ENCODE data around the gene AGPAT3.

The AGPAT3 gene

GRCh38 chr21:43954042-43954441, 89.0 kb downstream of the AGPAT3 start:
- Histone ChIP-seq H3K9ac (ENCODE audit: low read length) (no peak overlapping the region), H4K8ac (ENCODE audit: low read depth, low read length) (no peak overlapping the region), H3K79me2 (ENCODE audit: control insufficient read depth, insufficient read depth, low read length) (no peaks in the 10 kb centered on the region), H3K79me1 (ENCODE audit: low read length) (no peaks in the 10 kb centered on the region), H2BK120ac (ENCODE audit: low read depth, low read length) (no peak overlapping the region), H3K4me3 (ENCODE audit: low read length) (no peak overlapping the region), H2BK15ac (replicated peaks; ENCODE audit: low read depth) (no peak overlapping the region), H3K36me3 (ENCODE audit: control insufficient read depth, insufficient read depth, low read length) (no peaks in the 10 kb centered on the region), H3K27ac (ENCODE audit: low read depth, low read length) (no peak overlapping the region), H3K4me2 (ENCODE audit: low read length) (no peak overlapping the region), H3K27me3 (ENCODE audit: insufficient read depth, low read length, poor library complexity) (no peaks in the 10 kb centered on the region), H3K56ac (ENCODE audit: low read length) (no peak overlapping the region), H3K23ac (ENCODE audit: low read length) (no peak overlapping the region), H3K4ac (ENCODE audit: low read depth, low read length) (no peak overlapping the region), H2AK5ac (ENCODE audit: low read length) (no peak overlapping the region), H3K18ac (ENCODE audit: low read length) (no peak overlapping the region), H4K5ac (ENCODE audit: low read length) (no peak overlapping the region), H2BK5ac (ENCODE audit: low read length) (no peak overlapping the region), H3K4me1 (ENCODE audit: control insufficient read depth, low read depth, low read length) (peaks cover 2% of the 10 kb centered on the region)
- WGBS (ENCODE audit: extremely low coverage, insufficient coverage, low lambda C conversion rate) = no CpG with 5 or more reads among the region's 11 CpGs
- no peak for DNase-seq

GRCh38 chr21:43954896-43955295, 89.9 kb downstream of the AGPAT3 start:
- no peaks in the 10 kb centered on the region for H3K27me3 ChIP-seq (ENCODE audit: insufficient read depth, low read length, poor library complexity)
- H3K9ac ChIP-seq (ENCODE audit: low read length) = no peak overlapping the region
- no peak overlapping the region for H2BK120ac ChIP-seq (ENCODE audit: low read depth, low read length)
- H3K4me3 ChIP-seq (ENCODE audit: low read length) = no peak overlapping the region
- no peaks in the 10 kb centered on the region for H3K79me1 ChIP-seq (ENCODE audit: low read length)
- H3K23ac ChIP-seq (ENCODE audit: low read length) = no peak overlapping the region
- no peak for DNase-seq
- H3K79me2 ChIP-seq (ENCODE audit: control insufficient read depth, insufficient read depth, low read length) = no peaks in the 10 kb centered on the region
- peaks cover 2% of the 10 kb centered on the region for H3K4me1 ChIP-seq (ENCODE audit: control insufficient read depth, low read depth, low read length)
- no peaks in the 10 kb centered on the region for H3K36me3 ChIP-seq (ENCODE audit: control insufficient read depth, insufficient read depth, low read length)
- no peak overlapping the region for H3K18ac ChIP-seq (ENCODE audit: low read length)
- H3K27ac ChIP-seq (ENCODE audit: low read depth, low read length) = no peak overlapping the region
- no peak overlapping the region for H2AK5ac ChIP-seq (ENCODE audit: low read length)
- no peak overlapping the region for H4K8ac ChIP-seq (ENCODE audit: low read depth, low read length)
- no peak overlapping the region for H3K4ac ChIP-seq (ENCODE audit: low read depth, low read length)
- H2BK15ac ChIP-seq (replicated peaks; ENCODE audit: low read depth) = no peak overlapping the region
- no peak overlapping the region for H4K5ac ChIP-seq (ENCODE audit: low read length)
- no peak overlapping the region for H3K4me2 ChIP-seq (ENCODE audit: low read length)
- H3K56ac ChIP-seq (ENCODE audit: low read length) = no peak overlapping the region
- no peak overlapping the region for H2BK5ac ChIP-seq (ENCODE audit: low read length)
- WGBS (ENCODE audit: extremely low coverage, insufficient coverage, low lambda C conversion rate) = no CpG with 5 or more reads among the region's 19 CpGs

- H3K4me3 ChIP-seq (ENCODE audit: low read length) = no peak overlapping the region
- no peak overlapping the region for H3K27ac ChIP-seq (ENCODE audit: low read depth, low read length)
- no peak overlapping the region for H2BK120ac ChIP-seq (ENCODE audit: low read depth, low read length)
- H3K4me2 ChIP-seq (ENCODE audit: low read length) = no peak overlapping the region
- no peak overlapping the region for H4K8ac ChIP-seq (ENCODE audit: low read depth, low read length)
- H3K56ac ChIP-seq (ENCODE audit: low read length) = no peak overlapping the region
- no peaks in the 10 kb centered on the region for H3K79me2 ChIP-seq (ENCODE audit: control insufficient read depth, insufficient read depth, low read length)
- no peak overlapping the region for H4K5ac ChIP-seq (ENCODE audit: low read length)
- no peak overlapping the region for H3K9ac ChIP-seq (ENCODE audit: low read length)
- DNase-seq = no peak
- peaks cover 2% of the 10 kb centered on the region for H3K4me1 ChIP-seq (ENCODE audit: control insufficient read depth, low read depth, low read length)
- H3K27me3 ChIP-seq (ENCODE audit: insufficient read depth, low read length, poor library complexity) = no peaks in the 10 kb centered on the region
- H2AK5ac ChIP-seq (ENCODE audit: low read length) = no peak overlapping the region
- H3K36me3 ChIP-seq (ENCODE audit: control insufficient read depth, insufficient read depth, low read length) = no peaks in the 10 kb centered on the region
- no peak overlapping the region for H3K18ac ChIP-seq (ENCODE audit: low read length)
- H2BK5ac ChIP-seq (ENCODE audit: low read length) = no peak overlapping the region
- no peaks in the 10 kb centered on the region for H3K79me1 ChIP-seq (ENCODE audit: low read length)
- no peak overlapping the region for H2BK15ac ChIP-seq (replicated peaks; ENCODE audit: low read depth)
- WGBS (ENCODE audit: extremely low coverage, insufficient coverage, low lambda C conversion rate) = no CpG with 5 or more reads among the region's 11 CpGs
- H3K23ac ChIP-seq (ENCODE audit: low read length) = no peak overlapping the region
- H3K4ac ChIP-seq (ENCODE audit: low read depth, low read length) = no peak overlapping the region
Measured at GRCh38 chr21:43956019-43956669, 91.1 kb downstream of the AGPAT3 start.

GRCh38 chr21:43956670-43957035, 91.6 kb downstream of the AGPAT3 start:
- Histone ChIP-seq H4K5ac (ENCODE audit: low read length) (no peak overlapping the region), H3K23ac (ENCODE audit: low read length) (no peak overlapping the region), H3K4me3 (ENCODE audit: low read length) (no peak overlapping the region)

GRCh38 chr21:43957128-43957571, 92.1 kb downstream of the AGPAT3 start:
- Histone ChIP-seq H3K4ac (ENCODE audit: low read depth, low read length) (no peak overlapping the region), H2AK5ac (ENCODE audit: low read length) (no peak overlapping the region), H2BK5ac (ENCODE audit: low read length) (no peak overlapping the region), H4K8ac (ENCODE audit: low read depth, low read length) (no peak overlapping the region), H4K5ac (ENCODE audit: low read length) (no peak overlapping the region), H3K79me2 (ENCODE audit: control insufficient read depth, insufficient read depth, low read length) (no peaks in the 10 kb centered on the region), H3K27ac (ENCODE audit: low read depth, low read length) (no peak overlapping the region), H2BK15ac (replicated peaks; ENCODE audit: low read depth) (no peak overlapping the region), H3K4me3 (ENCODE audit: low read length) (no peak overlapping the region), H3K4me2 (ENCODE audit: low read length) (no peak overlapping the region), H2BK120ac (ENCODE audit: low read depth, low read length) (no peak overlapping the region), H3K27me3 (ENCODE audit: insufficient read depth, low read length, poor library complexity) (no peaks in the 10 kb centered on the region), H3K9ac (ENCODE audit: low read length) (no peak overlapping the region), H3K4me1 (ENCODE audit: control insufficient read depth, low read depth, low read length) (peaks cover 2% of the 10 kb centered on the region), H3K36me3 (ENCODE audit: control insufficient read depth, insufficient read depth, low read length) (no peaks in the 10 kb centered on the region), H3K56ac (ENCODE audit: low read length) (no peak overlapping the region), H3K18ac (ENCODE audit: low read length) (no peak overlapping the region), H3K79me1 (ENCODE audit: low read length) (no peaks in the 10 kb centered on the region), H3K23ac (ENCODE audit: low read length) (no peak overlapping the region)
- DNase-seq = no peak
- WGBS (ENCODE audit: extremely low coverage, insufficient coverage, low lambda C conversion rate) = no CpG with 5 or more reads among the region's 17 CpGs

More at GRCh38 chr21:43956670-43957035, 91.6 kb downstream of the AGPAT3 start:
- Histone ChIP-seq H3K27ac (ENCODE audit: low read depth, low read length) (no peak overlapping the region), H4K8ac (ENCODE audit: low read depth, low read length) (no peak overlapping the region), H3K79me1 (ENCODE audit: low read length) (no peaks in the 10 kb centered on the region), H2BK5ac (ENCODE audit: low read length) (no peak overlapping the region), H3K4me1 (ENCODE audit: control insufficient read depth, low read depth, low read length) (peaks cover 2% of the 10 kb centered on the region), H3K4me2 (ENCODE audit: low read length) (no peak overlapping the region), H2BK120ac (ENCODE audit: low read depth, low read length) (no peak overlapping the region), H2AK5ac (ENCODE audit: low read length) (no peak overlapping the region), H3K18ac (ENCODE audit: low read length) (no peak overlapping the region), H3K27me3 (ENCODE audit: insufficient read depth, low read length, poor library complexity) (no peaks in the 10 kb centered on the region), H2BK15ac (replicated peaks; ENCODE audit: low read depth) (no peak overlapping the region), H3K56ac (ENCODE audit: low read length) (no peak overlapping the region), H3K79me2 (ENCODE audit: control insufficient read depth, insufficient read depth, low read length) (no peaks in the 10 kb centered on the region), H3K36me3 (ENCODE audit: control insufficient read depth, insufficient read depth, low read length) (no peaks in the 10 kb centered on the region), H3K9ac (ENCODE audit: low read length) (no peak overlapping the region), H3K4ac (ENCODE audit: low read depth, low read length) (no peak overlapping the region)
- no peak for DNase-seq
- no CpG with 5 or more reads among the region's 6 CpGs for WGBS (ENCODE audit: extremely low coverage, insufficient coverage, low lambda C conversion rate)

Data from mesendoderm (in vitro differentiated cells).